ENCODE data around the gene TLK2.
A peak's percentile ranks its signal among the peaks of the same experiment; 100 is the strongest.
"Not testable (repeated sequence)": the region's sequence is repeated elsewhere in the genome, so short reads cannot be mapped to it uniquely, and the experiment has no call there.

The TLK2 gene

GRCh38 chr17:62478424-62478879 lies at the start of gene TLK2:
Gene TLK2 (plus strand): TSS chr17:62478825. CDS start chr17:62481126, 2,301 bp downstream.
- DNase-seq = peak; percentile 54

GRCh38 chr17:62435251-62435650 lies 43.4 kb upstream of the TLK2 start:
- DNase-seq = not testable (repeated sequence)

- DNase-seq = not testable (repeated sequence)
These were observed 37.4 kb upstream of the TLK2 start for GRCh38 chr17:62441181-62441580.

GRCh38 chr17:62444063-62444462 lies 34.6 kb upstream of the TLK2 start:
- DNase-seq = no peak

- not testable (repeated sequence) for DNase-seq
These were observed 32.8 kb upstream of the TLK2 start for GRCh38 chr17:62445791-62446190.

GRCh38 chr17:62452195-62452594 lies 26.4 kb upstream of the TLK2 start:
- not testable (repeated sequence) for DNase-seq

- not testable (repeated sequence) for DNase-seq
These were observed 25.6 kb upstream of the TLK2 start for GRCh38 chr17:62453041-62453440.

GRCh38 chr17:62453656-62454055 lies 25.0 kb upstream of the TLK2 start:
- DNase-seq = not testable (repeated sequence)

- DNase-seq = not testable (repeated sequence)
These were observed 24.5 kb upstream of the TLK2 start for GRCh38 chr17:62454111-62454510.

GRCh38 chr17:62456016-62456415 lies 22.6 kb upstream of the TLK2 start:
- no peak for DNase-seq

GRCh38 chr17:62458483-62458882 lies 20.1 kb upstream of the TLK2 start:
- DNase-seq = not testable (repeated sequence)

- DNase-seq = not testable (repeated sequence)
These were observed 14.2 kb upstream of the TLK2 start for GRCh38 chr17:62464422-62464821.

GRCh38 chr17:62465271-62465670 lies 13.4 kb upstream of the TLK2 start:
- DNase-seq = not testable (repeated sequence)

- DNase-seq = peak; percentile 15
These were observed 7.8 kb upstream of the TLK2 start for GRCh38 chr17:62470666-62471379.

- not testable (repeated sequence) for DNase-seq
These were observed 7.2 kb upstream of the TLK2 start for GRCh38 chr17:62471380-62471880.

- DNase-seq = not testable (repeated sequence)
These were observed 5.3 kb upstream of the TLK2 start for GRCh38 chr17:62473030-62473982.

GRCh38 chr17:62477111-62477510 lies 1.5 kb upstream of the TLK2 start:
- DNase-seq = not testable (repeated sequence)

GRCh38 chr17:62477718-62478408 lies 762 bp upstream of the TLK2 start:
- DNase-seq = not testable (repeated sequence)

- DNase-seq = not testable (repeated sequence)
These were observed 434 bp downstream of the TLK2 start for GRCh38 chr17:62478880-62479638.

GRCh38 chr17:62479639-62480258 lies 1.1 kb downstream of the TLK2 start:
- not testable (repeated sequence) for DNase-seq

- not testable (repeated sequence) for DNase-seq
These were observed 3.9 kb downstream of the TLK2 start for GRCh38 chr17:62482553-62482952.
